GM19463 (cell line): Measurements from ENCODE around the gene ATP6V1C2.

ENCODE experiments used
- ATAC-seq: cut with Tn5 transposase; IDR thresholded peaks from one replicate; pipeline ENCODE4 v1.9.1; 2021; ENCODE audit warnings: mild to moderate bottlenecking, moderate library complexity; ENCODE audit not compliant: unreplicated experiment

ATP6V1C2 gene

DNA sequence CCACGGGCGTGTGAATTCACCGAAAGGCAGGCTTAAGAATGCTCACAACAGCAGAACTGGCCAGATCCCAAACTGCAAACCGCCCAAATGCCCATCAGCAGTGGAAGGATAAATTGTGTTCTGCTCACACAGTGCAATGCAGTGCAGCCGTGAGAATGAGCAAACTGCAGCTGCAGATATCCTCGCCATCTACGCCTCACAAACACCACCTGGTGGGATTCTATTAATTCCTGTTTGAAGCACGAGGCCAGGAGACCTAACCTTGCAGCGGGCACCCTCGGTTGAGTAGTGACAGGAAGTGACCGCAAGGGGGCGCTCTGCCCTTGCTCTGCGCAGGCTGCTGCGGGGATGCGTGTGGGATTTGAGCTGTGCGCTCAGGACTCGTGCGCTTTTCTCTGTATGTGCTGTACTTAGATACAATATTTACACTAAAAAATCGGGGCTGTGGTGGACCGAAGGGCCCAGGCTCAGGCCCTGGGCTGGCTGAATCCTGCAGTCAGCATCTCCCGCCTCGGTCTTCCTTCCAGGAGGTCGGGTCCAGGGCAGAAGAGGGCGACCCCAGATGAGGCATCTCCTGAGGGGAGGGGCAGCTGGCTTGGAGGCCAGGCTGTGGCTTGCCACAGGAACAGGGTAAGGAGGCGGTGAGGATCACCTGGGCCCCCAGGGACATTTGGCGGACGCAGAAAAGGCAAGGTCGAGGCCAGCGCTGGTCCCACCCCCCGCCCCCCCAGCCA, 110.9 kb downstream of the ATP6V1C2 start:
- ATAC-seq, result peak; percentile 84

GRCh38 chr2:10833021-10833420, 111.6 kb downstream of the ATP6V1C2 start:
- ATAC-seq, result no peak

- no peak for ATAC-seq
Observed at GRCh38 chr2:10834068-10834655, 112.7 kb downstream of the ATP6V1C2 start.
